Measurements from ENCODE around the gene GPR162.

- no peak for TF ChIP-seq CTCF (IDR thresholded peaks at IDR 0.05)
- no peak for TF ChIP-seq POLR2A (IDR thresholded peaks at IDR 0.05)
Observed at GRCh38 chr12:6826125-6826733, 4.6 kb downstream of the GPR162 start.

Measured in heart left ventricle (tissue), 13 donors.